ENCODE results near the gene YAE1.

The YAE1 gene

GRCh38 chr7:39606941-39607340 lies 40.7 kb downstream of the YAE1 start:
- DNase-seq (ENCODE audit: low read depth, low spot score): no peak

- no peak for DNase-seq (ENCODE audit: low read depth, low spot score)
Observed at GRCh38 chr7:39607865-39608264, 41.7 kb downstream of the YAE1 start.

GRCh38 chr7:39608278-39608677 lies 42.1 kb downstream of the YAE1 start:
- no peak for DNase-seq (ENCODE audit: low read depth, low spot score)

- peak; percentile 51 for DNase-seq (ENCODE audit: low read depth, low spot score)
Observed at GRCh38 chr7:39609113-39609934, 43.1 kb downstream of the YAE1 start.

GRCh38 chr7:39609935-39610263 lies 43.7 kb downstream of the YAE1 start:
- no peak for DNase-seq (ENCODE audit: low read depth, low spot score)

- no peak for DNase-seq (ENCODE audit: low read depth, low spot score)
Observed at GRCh38 chr7:39613577-39613976, 47.4 kb downstream of the YAE1 start.

- DNase-seq (ENCODE audit: low read depth, low spot score): no peak
Observed at GRCh38 chr7:39614299-39614698, 48.1 kb downstream of the YAE1 start.

- no peak for DNase-seq (ENCODE audit: low read depth, low spot score)
Observed at GRCh38 chr7:39615350-39615975, 49.3 kb downstream of the YAE1 start.

GRCh38 chr7:39616138-39616537 lies 49.9 kb downstream of the YAE1 start:
- no peak for DNase-seq (ENCODE audit: low read depth, low spot score)

- DNase-seq (ENCODE audit: low read depth, low spot score): no peak
Observed at GRCh38 chr7:39617005-39617404, 50.8 kb downstream of the YAE1 start.

GRCh38 chr7:39618868-39619267 lies 52.7 kb downstream of the YAE1 start:
- no peak for DNase-seq (ENCODE audit: low read depth, low spot score)

- no peak for DNase-seq (ENCODE audit: low read depth, low spot score)
Observed at GRCh38 chr7:39620486-39620885, 54.3 kb downstream of the YAE1 start.

GRCh38 chr7:39621261-39621660 lies 55.1 kb downstream of the YAE1 start:
- DNase-seq (ENCODE audit: low read depth, low spot score): no peak

- no peak for DNase-seq (ENCODE audit: low read depth, low spot score)
Observed at GRCh38 chr7:39621784-39622411, 55.7 kb downstream of the YAE1 start.
